ENCODE results near the gene FGF5. TPM values are rescaled to one million over a fixed set of nuclear protein-coding genes. Genes with fewer than 3 reads are reported as not detected.

FGF5 gene
- total and polyA plus RNA-seq, 4 experiments from 2014 or later = 0.06 TPM; not detected in 2

DNA sequence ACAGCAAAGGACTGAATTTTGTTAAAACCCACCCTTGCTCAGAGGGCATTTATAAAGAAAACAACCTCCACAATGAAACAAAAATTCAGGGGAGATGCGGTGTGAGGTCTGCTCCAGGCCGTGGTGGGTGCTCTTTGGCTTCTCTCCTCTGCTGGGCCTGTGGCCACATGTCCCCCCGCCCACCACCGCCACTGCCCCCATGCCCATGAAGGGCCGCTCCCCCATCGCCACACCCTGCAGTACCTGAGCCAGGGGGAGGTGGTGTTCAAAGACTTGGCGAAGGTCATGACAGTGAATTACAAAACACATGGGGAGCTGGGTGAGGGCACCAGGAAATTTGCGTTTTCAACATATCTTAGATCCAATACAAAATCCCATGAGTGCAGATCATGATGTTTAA, 54.9 kb downstream of the FGF5 start:
- no peak overlapping the region for H3K4me3 ChIP-seq (ENCODE audit: low read length in 2 of 2)
- CTCF ChIA-PET (ENCODE audit: partially characterized antibody) = no interaction called here
- no peak overlapping the region for H3K27ac ChIP-seq (ENCODE audit: low read depth, low read length)
- Mint-ChIP-seq H3K36me3 (no peaks in the 10 kb centered on the region), H3K4me3 (no peak overlapping the region), H3K27ac (no peak overlapping the region), H3K4me1 (no peaks in the 10 kb centered on the region), H3K27me3 (peaks cover 6 to 23% of the 10 kb centered on the region in 2 donors), H3K9me3 (peaks cover 0 to 2% (median 0%) of the 10 kb centered on the region in 8 donors)
- H3K4me1 ChIP-seq (ENCODE audit: insufficient read depth, low read length) = no peaks in the 10 kb centered on the region
- no peaks in the 10 kb centered on the region for H3K36me3 ChIP-seq (ENCODE audit: insufficient read depth, low read length)
- POLR2A ChIA-PET (ENCODE audit: partially characterized antibody) = no interaction called here
- DNase-seq = no peak
- intact Hi-C loops (cut with micrococcal nuclease) = no loop called here
- H3K27me3 ChIP-seq (ENCODE audit: insufficient read depth, low read length) = no peaks in the 10 kb centered on the region
- H3K9me3 ChIP-seq (ENCODE audit: control insufficient read depth in 1 of 2, low read length in 2 of 2) = no peaks in the 10 kb centered on the region

- Mint-ChIP-seq H3K27me3 (peaks cover 6 to 23% of the 10 kb centered on the region in 2 donors), H3K9me3 (peaks cover 0 to 2% (median 0%) of the 10 kb centered on the region in 8 donors), H3K36me3 (no peaks in the 10 kb centered on the region), H3K4me1 (no peaks in the 10 kb centered on the region), H3K27ac (no peak overlapping the region), H3K4me3 (no peak overlapping the region)
- Histone ChIP-seq H3K36me3 (ENCODE audit: insufficient read depth, low read length) (no peaks in the 10 kb centered on the region), H3K4me3 (ENCODE audit: low read length in 2 of 2) (no peak overlapping the region), H3K27ac (ENCODE audit: low read depth, low read length) (no peak overlapping the region), H3K27me3 (ENCODE audit: insufficient read depth, low read length) (no peaks in the 10 kb centered on the region), H3K9me3 (ENCODE audit: control insufficient read depth in 1 of 2, low read length in 2 of 2) (no peaks in the 10 kb centered on the region), H3K4me1 (ENCODE audit: insufficient read depth, low read length) (no peaks in the 10 kb centered on the region)
- ChIA-PET CTCF (ENCODE audit: partially characterized antibody) (no interaction called here), POLR2A (ENCODE audit: partially characterized antibody) (no interaction called here)
- peak in 1 of 5 donors; percentile 27 for DNase-seq
- intact Hi-C loops (cut with micrococcal nuclease) = no loop called here
These were observed 55.3 kb downstream of the FGF5 start for GRCh38 chr4:80321776-80322175.

GRCh38 chr4:80322716-80323115, 56.3 kb downstream of the FGF5 start:
- no peaks in the 10 kb centered on the region for H3K36me3 ChIP-seq (ENCODE audit: insufficient read depth, low read length)
- CTCF ChIA-PET (ENCODE audit: partially characterized antibody) = no interaction called here
- peaks cover 4 to 21% of the 10 kb centered on the region in 2 donors for H3K27me3 Mint-ChIP-seq
- peaks cover 0 to 2% (median 0%) of the 10 kb centered on the region in 8 donors for H3K9me3 Mint-ChIP-seq
- no peak overlapping the region for H3K4me3 ChIP-seq (ENCODE audit: low read length in 2 of 2)
- H3K36me3 Mint-ChIP-seq = no peaks in the 10 kb centered on the region
- intact Hi-C loops (cut with micrococcal nuclease) = no loop called here
- no peaks in the 10 kb centered on the region for H3K4me1 ChIP-seq (ENCODE audit: insufficient read depth, low read length)
- DNase-seq = no peak
- H3K4me1 Mint-ChIP-seq = no peaks in the 10 kb centered on the region
- POLR2A ChIA-PET (ENCODE audit: partially characterized antibody) = no interaction called here
- H3K27ac Mint-ChIP-seq = no peak overlapping the region
- no peaks in the 10 kb centered on the region for H3K9me3 ChIP-seq (ENCODE audit: control insufficient read depth in 1 of 2, low read length in 2 of 2)
- no peak overlapping the region for H3K4me3 Mint-ChIP-seq
- no peaks in the 10 kb centered on the region for H3K27me3 ChIP-seq (ENCODE audit: insufficient read depth, low read length)
- H3K27ac ChIP-seq (ENCODE audit: low read depth, low read length) = no peak overlapping the region

DNA sequence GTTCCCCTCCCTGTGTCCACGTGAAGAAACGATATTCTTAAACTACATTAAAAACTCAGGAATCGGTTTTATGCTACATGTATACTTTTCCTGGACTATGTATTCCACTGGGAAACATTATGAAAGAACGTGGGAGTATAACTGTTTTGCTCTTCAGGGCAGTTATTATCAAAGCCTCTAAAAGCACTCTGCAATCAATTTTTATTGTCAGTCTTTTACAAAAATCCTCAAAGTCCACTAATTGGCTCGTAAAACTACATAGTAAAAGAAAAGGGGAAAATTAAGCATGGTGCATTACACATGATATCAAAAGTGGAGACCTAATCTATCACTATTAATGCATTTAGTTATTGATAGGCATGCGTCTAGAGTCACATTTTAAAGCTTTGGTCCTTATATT, 57.7 kb downstream of the FGF5 start:
- H3K36me3 ChIP-seq (ENCODE audit: insufficient read depth, low read length) = no peaks in the 10 kb centered on the region
- H3K4me3 Mint-ChIP-seq = no peak overlapping the region
- H3K27me3 Mint-ChIP-seq = peaks cover 4 to 19% of the 10 kb centered on the region in 2 donors
- no peak overlapping the region for H3K27ac ChIP-seq (ENCODE audit: low read depth, low read length)
- peaks cover 0 to 2% (median 0%) of the 10 kb centered on the region in 8 donors for H3K9me3 Mint-ChIP-seq
- ChIA-PET POLR2A (ENCODE audit: partially characterized antibody) (no interaction called here), CTCF (ENCODE audit: partially characterized antibody) (no interaction called here)
- H3K27ac Mint-ChIP-seq = no peak overlapping the region
- intact Hi-C loops (cut with micrococcal nuclease) = no loop called here
- no peak for DNase-seq
- no peaks in the 10 kb centered on the region for H3K4me1 ChIP-seq (ENCODE audit: insufficient read depth, low read length)
- H3K9me3 ChIP-seq (ENCODE audit: control insufficient read depth in 1 of 2, low read length in 2 of 2) = no peaks in the 10 kb centered on the region
- H3K27me3 ChIP-seq (ENCODE audit: insufficient read depth, low read length) = no peaks in the 10 kb centered on the region
- H3K36me3 Mint-ChIP-seq = no peaks in the 10 kb centered on the region
- no peaks in the 10 kb centered on the region for H3K4me1 Mint-ChIP-seq
- no peak overlapping the region for H3K4me3 ChIP-seq (ENCODE audit: low read length in 2 of 2)

GRCh38 chr4:80331693-80332092, 65.2 kb downstream of the FGF5 start:
- no peaks in the 10 kb centered on the region for H3K9me3 Mint-ChIP-seq
- CTCF ChIA-PET (ENCODE audit: partially characterized antibody) = no interaction called here
- H3K36me3 Mint-ChIP-seq = no peaks in the 10 kb centered on the region
- peaks cover 14% of the 10 kb centered on the region for H3K27me3 ChIP-seq (ENCODE audit: insufficient read depth, low read length)
- peaks cover 15% of the 10 kb centered on the region for H3K4me1 ChIP-seq (ENCODE audit: insufficient read depth, low read length)
- H3K27me3 Mint-ChIP-seq = peaks cover 13 to 28% of the 10 kb centered on the region in 2 donors
- no peak overlapping the region for H3K4me3 Mint-ChIP-seq
- no peak overlapping the region for H3K27ac Mint-ChIP-seq
- H3K9me3 ChIP-seq (ENCODE audit: control insufficient read depth in 1 of 2, low read length in 2 of 2) = no peaks in the 10 kb centered on the region
- H3K27ac ChIP-seq (ENCODE audit: low read depth, low read length) = no peak overlapping the region
- peaks cover 6 to 13% (median 8%) of the 10 kb centered on the region in 4 donors for H3K4me1 Mint-ChIP-seq
- DNase-seq = no peak
- POLR2A ChIA-PET (ENCODE audit: partially characterized antibody) = no interaction called here
- no peak overlapping the region for H3K4me3 ChIP-seq (ENCODE audit: low read length in 2 of 2)
- no peaks in the 10 kb centered on the region for H3K36me3 ChIP-seq (ENCODE audit: insufficient read depth, low read length)
- intact Hi-C loops (cut with micrococcal nuclease) = loop anchor here (10.0 kb wide), 1 partner anchor 1377 kb away; no protein-coding TSS in a partner anchor

GRCh38 chr4:80333121-80333520, 66.7 kb downstream of the FGF5 start:
- Histone ChIP-seq H3K9me3 (ENCODE audit: control insufficient read depth in 1 of 2, low read length in 2 of 2) (no peaks in the 10 kb centered on the region), H3K4me1 (ENCODE audit: insufficient read depth, low read length) (peaks cover 15% of the 10 kb centered on the region), H3K27me3 (ENCODE audit: insufficient read depth, low read length) (peaks cover 19% of the 10 kb centered on the region), H3K4me3 (ENCODE audit: low read length in 2 of 2) (no peak overlapping the region), H3K36me3 (ENCODE audit: insufficient read depth, low read length) (no peaks in the 10 kb centered on the region), H3K27ac (ENCODE audit: low read depth, low read length) (no peak overlapping the region)
- Mint-ChIP-seq H3K27ac (no peak overlapping the region), H3K27me3 (peaks cover 13 to 29% of the 10 kb centered on the region in 2 donors), H3K36me3 (no peaks in the 10 kb centered on the region), H3K9me3 (no peaks in the 10 kb centered on the region), H3K4me1 (peaks cover 6 to 13% (median 8%) of the 10 kb centered on the region in 4 donors), H3K4me3 (no peak overlapping the region)
- ChIA-PET POLR2A (ENCODE audit: partially characterized antibody) (no interaction called here), CTCF (ENCODE audit: partially characterized antibody) (no interaction called here)
- intact Hi-C loops (cut with micrococcal nuclease) = loop anchor here (10.0 kb wide), 1 partner anchor 1378 kb away; no protein-coding TSS in a partner anchor
- DNase-seq = no peak

- Mint-ChIP-seq H3K9me3 (no peaks in the 10 kb centered on the region), H3K36me3 (no peaks in the 10 kb centered on the region), H3K27ac (no peak overlapping the region), H3K4me1 (peaks cover 6 to 13% (median 8%) of the 10 kb centered on the region in 4 donors), H3K4me3 (peak overlapping the region in 2 of 8 donors; percentile 9 to 43), H3K27me3 (peaks cover 13 to 31% of the 10 kb centered on the region in 2 donors)
- ChIA-PET POLR2A (ENCODE audit: partially characterized antibody) (no interaction called here), CTCF (ENCODE audit: partially characterized antibody) (no interaction called here)
- Histone ChIP-seq H3K36me3 (ENCODE audit: insufficient read depth, low read length) (no peaks in the 10 kb centered on the region), H3K4me1 (ENCODE audit: insufficient read depth, low read length) (peaks cover 15% of the 10 kb centered on the region), H3K27ac (ENCODE audit: low read depth, low read length) (no peak overlapping the region), H3K27me3 (ENCODE audit: insufficient read depth, low read length) (peaks cover 19% of the 10 kb centered on the region), H3K9me3 (ENCODE audit: control insufficient read depth in 1 of 2, low read length in 2 of 2) (no peaks in the 10 kb centered on the region), H3K4me3 (ENCODE audit: low read length in 2 of 2) (no peak overlapping the region)
- intact Hi-C loops (cut with micrococcal nuclease) = loop anchor here (10.0 kb wide), 1 partner anchor 1380 kb away; no protein-coding TSS in a partner anchor
- no peak for DNase-seq
These were observed 68.1 kb downstream of the FGF5 start for GRCh38 chr4:80334568-80334967.

- Mint-ChIP-seq H3K4me3 (peak overlapping the region; percentile 67 to 88 (median 78)), H3K4me1 (peaks cover 6 to 13% (median 8%) of the 10 kb centered on the region in 4 donors), H3K9me3 (peaks cover 0 to 4% (median 0%) of the 10 kb centered on the region in 8 donors), H3K36me3 (no peaks in the 10 kb centered on the region), H3K27me3 (peaks cover 13 to 31% of the 10 kb centered on the region in 2 donors), H3K27ac (no peak overlapping the region)
- H3K4me1 ChIP-seq (ENCODE audit: insufficient read depth, low read length) = peaks cover 15% of the 10 kb centered on the region
- H3K27ac ChIP-seq (ENCODE audit: low read depth, low read length) = no peak overlapping the region
- H3K4me3 ChIP-seq (ENCODE audit: low read length in 2 of 2) = peak overlapping the region in 1 of 2 donors; percentile 59
- ChIA-PET POLR2A (ENCODE audit: partially characterized antibody) (no interaction called here), CTCF (ENCODE audit: partially characterized antibody) (no interaction called here)
- intact Hi-C loops (cut with micrococcal nuclease) = loop anchor here (10.0 kb wide), 1 partner anchor 1380 kb away; no protein-coding TSS in a partner anchor
- H3K27me3 ChIP-seq (ENCODE audit: insufficient read depth, low read length) = peaks cover 19% of the 10 kb centered on the region
- no peaks in the 10 kb centered on the region for H3K9me3 ChIP-seq (ENCODE audit: control insufficient read depth in 1 of 2, low read length in 2 of 2)
- H3K36me3 ChIP-seq (ENCODE audit: insufficient read depth, low read length) = no peaks in the 10 kb centered on the region
- DNase-seq = no peak
These were observed 68.7 kb downstream of the FGF5 start for GRCh38 chr4:80335226-80335553.
